ENCODE data around the gene ANKZF1.

GRCh38 chr2:219184121-219184520 lies 45.5 kb upstream of the ANKZF1 start:
- TF ChIP-seq POLR2AphosphoS5 (IDR thresholded peaks at IDR 0.05; ENCODE audit: low read length), result no peak
- TF ChIP-seq YY1 (IDR thresholded peaks at IDR 0.05; ENCODE audit: low read depth, low read length), result no peak
